Cardiac muscle cell (in vitro differentiated cells and primary cell): ENCODE data around the gene CEMIP2. TPM values are rescaled to one million over a fixed set of nuclear protein-coding genes. Genes with fewer than 3 reads are reported as not detected.
"Not testable (repeated sequence)": the region's sequence is repeated elsewhere in the genome, so short reads cannot be mapped to it uniquely, and the experiment has no call there.

ENCODE experiments used
- DNase-seq, 2 donors: peaks; one replicate each; pipeline versions ENCODE4 v3.0.0 to v3.0.0-alpha.2; 2010 to 2017; ENCODE audit warnings: low read depth in 1 of 2, low spot score in 1 of 2
- H3K27ac ChIP-seq: fragments of 200-600 bp; sonication (generic); 2 replicates; pipeline ENCODE4 v1.5.1; 2016
- H3K27me3 ChIP-seq: fragments of 200-600 bp; sonication (generic); 2 replicates; pipeline ENCODE4 v1.6.0; 2016; ENCODE audit warnings: control low read depth
- H3K36me3 ChIP-seq: fragments of 200-600 bp; sonication (generic); 2 replicates; pipeline ENCODE4 v1.5.1; 2016; ENCODE audit warnings: control low read depth
- H3K4me1 ChIP-seq: fragments of 200-600 bp; sonication (generic); 2 replicates; pipeline ENCODE4 v1.8.1; 2017; ENCODE audit warnings: low read depth, mild to moderate bottlenecking, mixed run types
- H3K4me3 ChIP-seq: fragments of 200-600 bp; sonication (generic); 2 replicates; pipeline ENCODE4 v1.5.1; 2016; ENCODE audit warnings: mild to moderate bottlenecking
- H3K9me3 ChIP-seq: fragments of 200-600 bp; sonication (generic); 2 replicates; pipeline ENCODE4 v1.5.1; 2017; ENCODE audit warnings: low read depth, mild to moderate bottlenecking, control low read depth
- polyA plus RNA-seq: library from polyadenylated mRNA; unstranded; fragments of >200 nt; fragmentation: Nextera tagmentation; extraction: Ambion mirVana; gene quantifications from 2 replicates; pipeline ENCODE4 v1.2.1, GENCODE V29; 2016
- total RNA-seq: library from RNA; depleted of rRNA; stranded (reverse); fragments of >200 nt; gene quantifications from 2 replicates; pipeline ENCODE4 v1.2.3, GENCODE V29; 2016
- TF ChIP-seq, protein P1 (sequence below): IDR thresholded peaks from 2 replicates; pipeline ENCODE4 v1.5.1; 2012; ENCODE audit warnings: low read depth, mild to moderate bottlenecking, low read length

CEMIP2 gene
- total and polyA plus RNA-seq, 2 experiments from 2014 or later: 15.9 to 16.5 TPM

DNA sequence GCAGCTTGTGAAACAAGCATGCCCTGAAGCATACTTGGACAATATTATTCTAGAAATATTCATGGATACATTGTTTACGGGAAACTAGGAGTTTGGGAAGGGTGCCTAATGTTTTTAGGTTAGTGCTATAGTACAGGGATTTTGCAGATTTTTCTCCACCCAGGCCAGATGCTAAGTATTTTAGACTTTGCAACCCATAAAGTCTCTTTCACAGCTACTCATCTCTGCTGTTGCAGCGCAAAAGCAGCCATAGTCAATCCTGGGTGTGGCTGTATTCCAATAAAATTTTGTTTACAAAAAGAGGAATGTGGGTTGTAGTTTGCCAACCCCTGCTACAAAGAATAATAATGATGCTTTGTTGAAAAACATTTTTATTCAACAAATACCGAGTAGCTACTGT is 106.2 kb downstream of the CEMIP2 start:
- Histone ChIP-seq H3K4me1 (peaks cover 4% of the 10 kb centered on the region), H3K27ac (no peak overlapping the region), H3K27me3 (no peaks in the 10 kb centered on the region), H3K9me3 (no peaks in the 10 kb centered on the region), H3K36me3 (no peaks in the 10 kb centered on the region), H3K4me3 (no peak overlapping the region)
- no peak for DNase-seq
- TF ChIP-seq, protein P1, sequence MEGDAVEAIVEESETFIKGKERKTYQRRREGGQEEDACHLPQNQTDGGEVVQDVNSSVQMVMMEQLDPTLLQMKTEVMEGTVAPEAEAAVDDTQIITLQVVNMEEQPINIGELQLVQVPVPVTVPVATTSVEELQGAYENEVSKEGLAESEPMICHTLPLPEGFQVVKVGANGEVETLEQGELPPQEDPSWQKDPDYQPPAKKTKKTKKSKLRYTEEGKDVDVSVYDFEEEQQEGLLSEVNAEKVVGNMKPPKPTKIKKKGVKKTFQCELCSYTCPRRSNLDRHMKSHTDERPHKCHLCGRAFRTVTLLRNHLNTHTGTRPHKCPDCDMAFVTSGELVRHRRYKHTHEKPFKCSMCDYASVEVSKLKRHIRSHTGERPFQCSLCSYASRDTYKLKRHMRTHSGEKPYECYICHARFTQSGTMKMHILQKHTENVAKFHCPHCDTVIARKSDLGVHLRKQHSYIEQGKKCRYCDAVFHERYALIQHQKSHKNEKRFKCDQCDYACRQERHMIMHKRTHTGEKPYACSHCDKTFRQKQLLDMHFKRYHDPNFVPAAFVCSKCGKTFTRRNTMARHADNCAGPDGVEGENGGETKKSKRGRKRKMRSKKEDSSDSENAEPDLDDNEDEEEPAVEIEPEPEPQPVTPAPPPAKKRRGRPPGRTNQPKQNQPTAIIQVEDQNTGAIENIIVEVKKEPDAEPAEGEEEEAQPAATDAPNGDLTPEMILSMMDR: no peak

DNA sequence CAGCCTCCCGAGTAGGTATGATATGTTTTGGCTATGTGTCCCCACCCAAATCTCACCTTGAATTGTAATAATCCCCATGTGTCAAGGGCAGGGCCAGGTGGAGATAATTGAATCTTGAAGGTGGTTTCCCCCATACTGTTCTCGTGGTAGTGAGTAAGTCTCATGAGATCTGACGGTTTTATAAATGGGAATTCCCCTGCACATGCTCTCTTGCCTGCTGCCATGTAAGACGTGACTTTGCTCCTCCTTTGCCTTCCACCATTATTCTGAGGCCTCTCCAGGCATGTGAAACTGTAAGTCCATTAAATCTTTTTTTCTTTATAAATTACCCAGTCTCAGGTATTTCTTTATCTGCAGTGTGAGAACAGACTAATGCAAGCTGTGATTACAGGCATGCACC is 111.0 kb downstream of the CEMIP2 start:
- not testable (repeated sequence) for H3K27ac ChIP-seq, H3K36me3 ChIP-seq, H3K27me3 ChIP-seq, H3K4me1 ChIP-seq, H3K4me3 ChIP-seq, H3K9me3 ChIP-seq, DNase-seq

DNA sequence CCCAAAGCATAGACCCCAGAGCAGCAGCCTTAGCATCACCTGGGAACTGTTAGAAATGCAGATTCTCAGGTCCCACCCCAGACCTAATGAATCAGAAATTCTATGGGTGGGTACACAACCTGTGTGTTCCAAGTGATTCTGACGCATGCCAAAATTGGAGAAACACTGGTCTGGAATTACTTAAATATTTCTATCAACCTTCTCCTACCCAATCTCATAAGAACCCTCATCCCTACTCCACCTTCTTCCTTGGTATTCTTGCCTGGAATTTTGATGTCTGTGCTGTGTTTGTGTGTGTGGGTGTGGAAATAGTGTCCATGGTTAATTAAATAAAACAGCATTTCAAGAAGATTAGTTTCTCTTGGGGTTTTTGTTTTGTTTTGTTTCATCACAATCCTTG is 111.8 kb downstream of the CEMIP2 start:
- Histone ChIP-seq H3K4me3 (no peak overlapping the region), H3K4me1 (peaks cover 4% of the 10 kb centered on the region), H3K36me3 (no peaks in the 10 kb centered on the region), H3K9me3 (no peaks in the 10 kb centered on the region), H3K27me3 (no peaks in the 10 kb centered on the region), H3K27ac (no peak overlapping the region)
- DNase-seq: no peak
- TF ChIP-seq, protein P1: no peak

DNA sequence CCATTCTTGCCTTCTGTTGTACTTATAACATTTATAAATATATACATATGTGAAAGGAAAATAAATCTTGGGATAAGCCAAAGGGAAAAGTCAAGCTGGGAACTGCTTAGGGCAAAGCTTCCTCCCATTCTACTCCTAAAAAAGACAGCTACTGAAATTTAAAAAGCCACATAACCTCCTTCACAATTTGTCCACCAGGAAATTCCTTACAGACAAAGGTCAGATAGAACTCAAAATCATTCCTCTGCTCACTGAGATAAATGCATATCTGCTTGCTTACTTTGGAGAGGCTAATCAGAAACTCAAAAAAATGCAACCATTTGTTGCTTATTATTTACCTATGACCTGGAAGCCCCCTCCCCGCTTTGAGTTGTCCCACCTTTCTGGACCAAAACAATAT is 112.5 kb downstream of the CEMIP2 start:
- H3K27me3 ChIP-seq: no peaks in the 10 kb centered on the region
- H3K36me3 ChIP-seq: no peaks in the 10 kb centered on the region
- no peak overlapping the region for H3K27ac ChIP-seq
- no peak overlapping the region for H3K4me3 ChIP-seq
- no peaks in the 10 kb centered on the region for H3K9me3 ChIP-seq
- no peak for DNase-seq
- H3K4me1 ChIP-seq: peaks cover 4% of the 10 kb centered on the region
- TF ChIP-seq, protein P1: no peak

DNA sequence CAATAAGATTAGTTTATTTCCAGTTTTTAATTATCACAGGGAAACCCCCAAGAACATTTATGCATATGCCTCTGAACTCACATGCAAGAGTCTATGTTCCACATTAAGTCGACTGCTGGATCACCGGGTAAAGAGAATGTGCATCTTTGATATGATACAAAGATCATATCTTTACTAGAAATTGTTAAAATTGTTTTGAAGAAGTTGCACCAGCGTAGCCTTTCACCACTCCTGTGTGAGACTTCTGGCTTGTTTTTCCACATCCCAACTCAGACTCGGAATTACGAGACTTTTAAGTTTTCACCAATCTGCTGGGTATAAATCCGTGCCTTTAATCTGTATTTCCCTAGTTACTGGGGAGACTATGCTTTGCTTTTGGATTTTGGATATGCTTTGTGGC is 113.2 kb downstream of the CEMIP2 start:
- DNase-seq: no peak
- TF ChIP-seq, protein P1: no peak
- H3K27me3 ChIP-seq: no peaks in the 10 kb centered on the region
- no peaks in the 10 kb centered on the region for H3K9me3 ChIP-seq
- H3K36me3 ChIP-seq: no peaks in the 10 kb centered on the region
- no peak overlapping the region for H3K27ac ChIP-seq
- peaks cover under 1% of the 10 kb centered on the region for H3K4me1 ChIP-seq
- no peak overlapping the region for H3K4me3 ChIP-seq

DNA sequence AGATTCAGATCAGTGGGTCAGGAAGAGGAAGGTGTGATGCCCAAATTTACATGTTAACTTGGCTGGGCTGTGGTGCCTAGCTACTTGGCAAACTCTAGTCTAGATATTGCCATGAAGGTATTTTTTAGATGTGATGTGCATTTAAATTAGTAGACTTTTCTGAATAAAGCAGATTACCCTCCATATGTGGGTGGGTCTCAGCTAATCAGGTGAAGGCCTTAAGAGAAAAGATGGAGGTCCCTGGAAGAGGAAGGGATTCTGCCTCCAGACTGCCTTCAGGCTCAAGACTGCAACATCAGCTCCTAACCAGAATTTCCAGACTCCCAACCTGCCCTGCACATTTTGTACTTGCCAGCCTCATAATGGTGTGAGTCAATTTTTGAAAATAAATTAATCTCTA is 115.8 kb downstream of the CEMIP2 start:
- no peaks in the 10 kb centered on the region for H3K36me3 ChIP-seq
- H3K4me1 ChIP-seq: peaks cover 8% of the 10 kb centered on the region
- no peak overlapping the region for H3K27ac ChIP-seq
- no peaks in the 10 kb centered on the region for H3K9me3 ChIP-seq
- TF ChIP-seq, protein P1: no peak
- DNase-seq: no peak
- no peaks in the 10 kb centered on the region for H3K27me3 ChIP-seq
- no peak overlapping the region for H3K4me3 ChIP-seq
